Right lobe of liver (tissue), 4 donors: ENCODE results near the gene CCDC88A.

Source experiments
- CTCF ChIP-seq, 4 donors: fragments of 200-600 bp in 3 of 4; fragments of 450-650 bp in 1 of 4; IDR thresholded peaks; one replicate each; pipeline versions ENCODE4 v1.5.1 to v1.8.0; 2016 to 2022; ENCODE audit warnings: antibody characterized with exemption in 4 of 4, mild to moderate bottlenecking in 2 of 4
- POLR2A ChIP-seq: fragments of 450-650 bp; IDR thresholded peaks from one replicate; pipeline ENCODE4 v1.6.1; 2017; ENCODE audit warnings: antibody characterized with exemption, mild to moderate bottlenecking
- donor health status: DM: no; HTN: no; CAD: no.
- donor health status: DM: no; HTN: no; CAD: no.
- donor health status: DM: no; HTN: yes; CAD: no.

DNA sequence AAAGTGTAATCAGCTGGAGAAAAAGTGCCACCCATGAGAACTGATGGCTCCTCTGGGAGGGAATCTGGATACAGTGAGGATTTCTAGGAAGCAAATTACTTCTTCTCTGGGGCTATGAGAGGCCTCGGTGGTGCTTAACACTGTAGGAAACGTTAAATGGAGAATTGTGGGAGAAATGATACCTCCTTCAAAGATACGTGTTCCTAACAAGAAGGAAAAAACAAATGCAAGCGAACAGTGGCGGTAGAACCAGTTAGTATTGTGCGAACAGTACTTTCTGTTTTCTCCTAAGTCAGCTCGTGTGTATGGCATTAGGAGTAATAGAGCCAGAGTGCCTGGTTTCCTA is 150.0 kb downstream of the CCDC88A start:
- TF ChIP-seq POLR2A (no peak), CTCF (IDR thresholded peaks at IDR 0.05) (no peak)
